Measurements from ENCODE around the gene CHRNA1. TPM values are rescaled to one million over a fixed set of nuclear protein-coding genes. Genes with fewer than 3 reads are reported as not detected.

The CHRNA1 gene
- total and polyA plus RNA-seq, 4 donors, result 0.03 TPM; not detected in 3

GRCh38 chr2:174752403-174753037 lies 11.8 kb downstream of the CHRNA1 start:
- no peak for ATAC-seq (ENCODE audit: insufficient read depth, low FRiP score)

GRCh38 chr2:174750923-174751441 lies 13.3 kb downstream of the CHRNA1 start:
- H3K4me3 ChIP-seq, result no peak overlapping the region
- no peaks in the 10 kb centered on the region for H3K36me3 ChIP-seq (ENCODE audit: control insufficient read depth in 4 of 4, insufficient read depth in 4 of 4, low read length in 4 of 4)
- H3K4me1 ChIP-seq (ENCODE audit: control insufficient read depth in 5 of 5, insufficient read depth in 5 of 5, low read length in 5 of 5), result no peaks in the 10 kb centered on the region
- H3K27me3 ChIP-seq (ENCODE audit: control insufficient read depth in 3 of 3, insufficient read depth in 3 of 3, low read length in 2 of 3), result no peaks in the 10 kb centered on the region
- 67% methylated on average over 5 of the region's 5 CpGs for WGBS, 2 donors
- no peak for TF ChIP-seq CTCF (IDR thresholded peaks at IDR 0.05; ENCODE audit: control extremely low read depth, extremely low read depth)
- no peak for DNase-seq
- no peak for ATAC-seq (ENCODE audit: insufficient read depth, low FRiP score)
- no peak overlapping the region for H3K9ac ChIP-seq (ENCODE audit: insufficient read depth in 1 of 2, low read length in 2 of 2)
- H3K9me3 ChIP-seq (ENCODE audit: control insufficient read depth in 4 of 4, insufficient read depth in 3 of 4, low read length in 3 of 4), result no peaks in the 10 kb centered on the region
- no peak overlapping the region for H3K27ac ChIP-seq (ENCODE audit: low read depth in 1 of 2, low read length in 1 of 2)

More at GRCh38 chr2:174752403-174753037, 11.8 kb downstream of the CHRNA1 start:
- H3K27ac ChIP-seq (ENCODE audit: low read depth in 1 of 2, low read length in 1 of 2), result no peak overlapping the region
- no peak overlapping the region for H3K4me3 ChIP-seq
- WGBS, 2 donors, result 88 to 92% methylated on average over 4 of the region's 4 CpGs
- no peak for TF ChIP-seq CTCF (IDR thresholded peaks at IDR 0.05; ENCODE audit: control extremely low read depth, extremely low read depth)
- H3K9ac ChIP-seq (ENCODE audit: insufficient read depth in 1 of 2, low read length in 2 of 2), result no peak overlapping the region
- H3K9me3 ChIP-seq (ENCODE audit: control insufficient read depth in 4 of 4, insufficient read depth in 3 of 4, low read length in 3 of 4), result no peaks in the 10 kb centered on the region
- H3K27me3 ChIP-seq (ENCODE audit: control insufficient read depth in 3 of 3, insufficient read depth in 3 of 3, low read length in 2 of 3), result no peaks in the 10 kb centered on the region
- no peak for DNase-seq
- no peaks in the 10 kb centered on the region for H3K36me3 ChIP-seq (ENCODE audit: control insufficient read depth in 4 of 4, insufficient read depth in 4 of 4, low read length in 4 of 4)
- no peaks in the 10 kb centered on the region for H3K4me1 ChIP-seq (ENCODE audit: control insufficient read depth in 5 of 5, insufficient read depth in 5 of 5, low read length in 5 of 5)

- 87 to 91% methylated on average over 8 of the region's 8 CpGs for WGBS, 2 donors
- H3K4me3 ChIP-seq, result no peak overlapping the region
- no peaks in the 10 kb centered on the region for H3K4me1 ChIP-seq (ENCODE audit: control insufficient read depth in 5 of 5, insufficient read depth in 5 of 5, low read length in 5 of 5)
- ATAC-seq (ENCODE audit: insufficient read depth, low FRiP score) (no peak), DNase-seq (no peak)
- H3K27ac ChIP-seq (ENCODE audit: low read depth in 1 of 2, low read length in 1 of 2), result no peak overlapping the region
- H3K27me3 ChIP-seq (ENCODE audit: control insufficient read depth in 3 of 3, insufficient read depth in 3 of 3, low read length in 2 of 3), result no peaks in the 10 kb centered on the region
- H3K9ac ChIP-seq (ENCODE audit: insufficient read depth in 1 of 2, low read length in 2 of 2), result no peak overlapping the region
- H3K9me3 ChIP-seq (ENCODE audit: control insufficient read depth in 4 of 4, insufficient read depth in 3 of 4, low read length in 3 of 4), result no peaks in the 10 kb centered on the region
- H3K36me3 ChIP-seq (ENCODE audit: control insufficient read depth in 4 of 4, insufficient read depth in 4 of 4, low read length in 4 of 4), result no peaks in the 10 kb centered on the region
- no peak for TF ChIP-seq CTCF (IDR thresholded peaks at IDR 0.05; ENCODE audit: control extremely low read depth, extremely low read depth)
These were observed 14.5 kb downstream of the CHRNA1 start for GRCh38 chr2:174749793-174750192.

All from lung (tissue), 12 donors.